Endothelial cell (in vitro differentiated cells): Measurements from ENCODE around the gene LRBA. TPM values are rescaled to one million over a fixed set of nuclear protein-coding genes. Genes with fewer than 3 reads are reported as not detected.

Experiments
- DNase-seq: peaks from one replicate; pipeline ENCODE4 v3.0.0; 2021; ENCODE audit warnings: low spot score
- H3K27ac Mint-ChIP-seq: one replicate; pipeline ENCODE4 v1.8.0; 2021; ENCODE audit warnings: mixed read lengths, inconsistent platforms; ENCODE audit not compliant: unreplicated experiment
- H3K27me3 Mint-ChIP-seq: one replicate; pipeline ENCODE4 v1.8.0; 2021; ENCODE audit warnings: mild to moderate bottlenecking, moderate library complexity, mixed read lengths, inconsistent platforms; ENCODE audit not compliant: unreplicated experiment
- H3K36me3 Mint-ChIP-seq: one replicate; pipeline ENCODE4 v1.8.0; 2021; ENCODE audit warnings: mild to moderate bottlenecking, low read depth, mixed read lengths, inconsistent platforms; ENCODE audit not compliant: unreplicated experiment
- H3K4me1 Mint-ChIP-seq: one replicate; pipeline ENCODE4 v1.8.0; 2021; ENCODE audit warnings: mild to moderate bottlenecking, mixed read lengths, inconsistent platforms; ENCODE audit not compliant: unreplicated experiment
- H3K4me3 Mint-ChIP-seq: one replicate; pipeline ENCODE4 v1.8.0; 2021; ENCODE audit warnings: mild to moderate bottlenecking, mixed read lengths, inconsistent platforms; ENCODE audit not compliant: unreplicated experiment
- H3K9me3 Mint-ChIP-seq: one replicate; pipeline ENCODE4 v1.8.0; 2021; ENCODE audit warnings: mixed read lengths, inconsistent platforms; ENCODE audit not compliant: unreplicated experiment
- total RNA-seq: library from RNA; stranded (reverse); fragmentation: NEBNext Ultra II Directional; extraction: Animal tissue kit (Norgen Biotek cat#: 25700); gene quantifications from one replicate; pipeline ENCODE4 v1.2.1, GENCODE V29; 2021; ENCODE audit not compliant: unreplicated experiment
- TF ChIP-seq, protein P1 (sequence below): fragments of 200-600 bp; sonication (generic); IDR thresholded peaks from one replicate; pipeline ENCODE4 v1.5.0; 2021; ENCODE audit warnings: antibody characterized with exemption; ENCODE audit not compliant: unreplicated experiment

Gene LRBA
- total RNA-seq, 1 donor from 2014 or later, result 44.3 TPM

DNA sequence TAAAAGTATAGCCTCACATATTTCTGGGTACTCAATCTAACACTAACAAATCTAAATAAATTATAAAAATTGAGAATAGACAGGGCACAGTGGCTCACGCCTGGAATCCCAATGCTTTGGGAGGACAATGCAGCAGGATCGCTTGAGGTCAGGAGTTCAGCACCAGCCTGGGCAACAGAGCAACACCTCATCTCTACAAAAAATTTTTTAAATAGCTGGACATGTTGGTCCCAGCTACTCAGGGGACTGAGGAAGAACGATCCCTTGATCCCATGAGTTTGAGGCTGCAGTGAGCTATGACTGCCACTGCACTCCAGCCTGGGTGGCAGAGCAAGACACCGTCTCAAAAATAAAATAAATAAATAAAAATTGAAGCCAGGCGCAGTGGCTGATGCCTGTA, 192.7 kb downstream of the LRBA start:
- no peaks in the 10 kb centered on the region for H3K36me3 Mint-ChIP-seq

DNA sequence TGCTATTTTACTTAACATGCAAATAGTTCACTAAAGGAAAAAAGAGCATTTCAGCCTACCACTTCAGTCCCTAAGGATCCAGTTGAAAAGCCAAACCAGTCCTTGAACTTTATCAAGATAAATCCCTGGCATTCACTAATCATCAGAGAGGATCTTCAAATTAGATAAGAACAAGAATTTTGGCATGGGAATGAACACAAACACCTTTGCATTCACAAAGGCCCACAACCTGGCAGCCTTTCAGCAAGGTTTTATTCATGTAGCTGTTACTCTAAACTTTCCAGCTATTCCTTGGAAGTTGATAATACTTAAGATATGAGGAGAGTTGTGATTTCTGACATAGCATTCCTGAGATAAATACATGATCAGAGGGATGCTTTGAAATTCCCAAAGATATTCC, 193.4 kb downstream of the LRBA start:
- Mint-ChIP-seq H3K27ac (no peak overlapping the region), H3K27me3 (peaks cover 2% of the 10 kb centered on the region), H3K36me3 (no peaks in the 10 kb centered on the region), H3K4me1 (peaks cover 6% of the 10 kb centered on the region), H3K9me3 (no peaks in the 10 kb centered on the region), H3K4me3 (no peak overlapping the region)
- TF ChIP-seq, protein P1, sequence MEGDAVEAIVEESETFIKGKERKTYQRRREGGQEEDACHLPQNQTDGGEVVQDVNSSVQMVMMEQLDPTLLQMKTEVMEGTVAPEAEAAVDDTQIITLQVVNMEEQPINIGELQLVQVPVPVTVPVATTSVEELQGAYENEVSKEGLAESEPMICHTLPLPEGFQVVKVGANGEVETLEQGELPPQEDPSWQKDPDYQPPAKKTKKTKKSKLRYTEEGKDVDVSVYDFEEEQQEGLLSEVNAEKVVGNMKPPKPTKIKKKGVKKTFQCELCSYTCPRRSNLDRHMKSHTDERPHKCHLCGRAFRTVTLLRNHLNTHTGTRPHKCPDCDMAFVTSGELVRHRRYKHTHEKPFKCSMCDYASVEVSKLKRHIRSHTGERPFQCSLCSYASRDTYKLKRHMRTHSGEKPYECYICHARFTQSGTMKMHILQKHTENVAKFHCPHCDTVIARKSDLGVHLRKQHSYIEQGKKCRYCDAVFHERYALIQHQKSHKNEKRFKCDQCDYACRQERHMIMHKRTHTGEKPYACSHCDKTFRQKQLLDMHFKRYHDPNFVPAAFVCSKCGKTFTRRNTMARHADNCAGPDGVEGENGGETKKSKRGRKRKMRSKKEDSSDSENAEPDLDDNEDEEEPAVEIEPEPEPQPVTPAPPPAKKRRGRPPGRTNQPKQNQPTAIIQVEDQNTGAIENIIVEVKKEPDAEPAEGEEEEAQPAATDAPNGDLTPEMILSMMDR, result no peak
- DNase-seq, result no peak

More for the DNA sequence above, 192.7 kb downstream of the LRBA start:
- Mint-ChIP-seq H3K4me1 (peaks cover 9% of the 10 kb centered on the region), H3K9me3 (no peaks in the 10 kb centered on the region), H3K27me3 (peaks cover 2% of the 10 kb centered on the region), H3K27ac (no peak overlapping the region), H3K4me3 (no peak overlapping the region)
- TF ChIP-seq, protein P1, result no peak
- no peak for DNase-seq

DNA sequence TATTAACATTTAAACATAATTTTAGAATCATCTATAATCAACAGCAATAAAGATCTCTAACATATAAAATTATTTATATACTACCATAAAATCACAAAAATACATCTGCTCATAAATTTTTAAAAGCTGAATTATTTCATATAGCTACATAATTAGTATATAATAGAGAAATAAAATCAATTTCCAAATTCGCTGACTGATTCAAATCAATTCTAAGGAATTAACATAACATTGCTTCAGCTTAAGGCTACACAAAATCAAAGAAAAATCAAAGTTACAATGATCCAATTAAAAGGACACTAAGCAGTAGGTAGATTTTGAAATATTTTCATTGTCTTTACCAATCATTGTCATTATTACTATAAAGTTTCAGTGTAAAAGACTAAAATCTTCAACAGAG, 194.7 kb downstream of the LRBA start:
- Mint-ChIP-seq H3K27ac (no peak overlapping the region), H3K27me3 (no peaks in the 10 kb centered on the region), H3K36me3 (no peaks in the 10 kb centered on the region), H3K9me3 (no peaks in the 10 kb centered on the region), H3K4me1 (no peaks in the 10 kb centered on the region), H3K4me3 (no peak overlapping the region)
- DNase-seq, result no peak
- TF ChIP-seq, protein P1, result no peak

DNA sequence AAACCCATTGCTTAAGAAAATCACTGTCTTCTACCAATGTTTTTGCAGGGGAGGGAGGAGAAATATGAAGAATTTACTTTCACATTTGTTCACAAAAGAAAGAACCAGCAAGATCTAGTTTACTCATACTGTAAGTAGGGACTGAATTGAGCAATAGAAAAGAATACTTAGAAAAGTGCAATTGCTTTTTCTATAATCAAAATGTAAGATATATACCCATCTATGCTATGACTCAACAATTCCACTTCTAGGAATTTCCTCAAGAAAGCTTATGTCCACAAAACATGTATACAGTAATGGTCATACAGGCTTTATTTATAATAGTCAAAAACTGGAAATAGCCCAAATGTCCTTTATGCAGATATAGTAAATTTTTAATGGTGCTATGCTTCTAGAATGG, 196.4 kb downstream of the LRBA start:
- Mint-ChIP-seq H3K9me3 (no peaks in the 10 kb centered on the region), H3K36me3 (no peaks in the 10 kb centered on the region), H3K27me3 (no peaks in the 10 kb centered on the region), H3K27ac (no peak overlapping the region), H3K4me3 (no peak overlapping the region), H3K4me1 (no peaks in the 10 kb centered on the region)
- no peak for DNase-seq
- TF ChIP-seq, protein P1, result no peak

DNA sequence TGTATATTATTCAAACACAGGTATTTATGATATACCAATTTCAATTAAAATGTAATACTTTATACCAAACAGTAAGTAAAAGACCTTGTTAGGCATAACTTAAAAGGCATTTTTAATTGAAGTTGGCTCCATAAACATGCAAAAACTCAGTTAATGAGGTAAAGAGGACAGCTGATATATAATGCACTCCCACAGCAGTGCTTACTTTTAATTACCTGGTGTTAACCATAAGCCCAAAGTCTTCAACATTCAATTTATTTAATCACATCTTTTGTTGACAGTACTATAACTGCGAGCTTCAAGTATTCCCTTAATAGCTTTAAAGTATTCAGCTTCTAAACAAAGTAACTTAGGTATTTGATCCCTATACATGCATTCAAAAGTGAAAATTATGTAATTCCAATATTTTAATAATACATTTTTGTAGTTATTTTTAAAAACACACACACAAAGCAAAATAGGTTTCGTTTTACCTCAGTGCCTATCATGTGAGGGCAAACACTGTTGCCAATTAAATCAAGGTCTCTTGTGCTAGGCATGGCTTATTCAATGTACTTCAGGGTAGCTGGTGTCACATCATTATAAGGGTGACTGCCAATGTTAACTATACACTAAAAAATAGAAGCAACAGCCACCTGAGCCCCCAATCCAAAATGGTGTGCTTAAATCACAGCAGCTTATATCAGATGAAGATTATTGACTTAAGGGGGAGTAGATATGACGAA, 197.1 kb downstream of the LRBA start:
- no peaks in the 10 kb centered on the region for H3K27me3 Mint-ChIP-seq
- H3K36me3 Mint-ChIP-seq, result no peaks in the 10 kb centered on the region
- TF ChIP-seq, protein P1, result no peak
- no peaks in the 10 kb centered on the region for H3K9me3 Mint-ChIP-seq
- DNase-seq, result no peak
- H3K4me3 Mint-ChIP-seq, result no peak overlapping the region
- H3K27ac Mint-ChIP-seq, result no peak overlapping the region
- H3K4me1 Mint-ChIP-seq, result no peaks in the 10 kb centered on the region
